SH-SY5Y (cell line): ENCODE results near the gene MRGPRF.

Experiments
- GATA2 ChIP-seq: IDR thresholded peaks from 2 replicates; pipeline ENCODE4 v1.6.1; 2011; ENCODE audit warnings: mild to moderate bottlenecking, low read depth, low read length
- GATA3 ChIP-seq: IDR thresholded peaks from 2 replicates; pipeline ENCODE4 v1.6.1; 2011; ENCODE audit warnings: low read depth, mild to moderate bottlenecking, low read length, moderate library complexity

- TF ChIP-seq GATA2 (no peak), GATA3 (no peak)
Measured at GRCh38 chr11:68978626-68978930, 34.5 kb downstream of the MRGPRF start.
